Measurements from ENCODE around the gene STX2.
"Not testable (repeated sequence)": the region's sequence is repeated elsewhere in the genome, so short reads cannot be mapped to it uniquely, and the experiment has no call there.

STX2 gene

DNA sequence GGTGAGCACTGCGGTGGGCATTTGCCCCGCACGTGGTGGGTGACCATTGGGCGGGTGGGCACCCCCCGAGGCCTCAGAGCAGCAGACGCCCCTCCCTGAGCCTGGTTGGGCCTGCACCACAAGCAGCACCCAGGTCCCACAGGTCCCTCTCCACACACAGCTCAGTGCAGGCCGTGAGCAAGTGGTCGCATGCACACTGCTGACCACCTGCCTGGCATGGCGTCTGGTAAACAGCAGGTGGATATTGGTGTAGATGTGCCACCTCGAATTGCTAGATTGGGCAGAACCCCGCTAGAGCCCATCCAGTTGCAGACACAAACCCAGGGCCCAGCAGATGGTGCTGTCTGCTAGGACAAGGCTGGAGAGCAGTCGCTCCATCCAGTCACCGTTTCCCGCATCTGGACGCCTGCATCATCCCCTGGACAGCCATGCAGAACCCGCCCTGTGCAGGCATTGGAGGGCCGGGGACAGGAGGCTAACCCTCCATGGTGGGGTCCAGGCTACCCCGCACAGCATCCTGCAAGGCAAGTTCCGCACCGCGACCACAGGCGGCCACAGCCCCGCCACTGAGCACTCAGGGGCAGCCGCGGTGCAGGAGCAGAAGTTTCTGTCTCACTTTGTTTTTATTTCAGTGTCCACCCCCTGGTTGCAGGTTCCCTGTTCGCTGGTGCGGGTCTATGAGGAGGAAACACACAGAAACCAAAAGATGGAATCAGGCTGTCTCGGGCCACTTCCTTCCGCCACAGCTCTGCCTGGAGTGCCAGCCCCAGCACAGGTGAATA lies 77.3 kb downstream of the STX2 start:
- peak; percentile 47 to 63 for DNase-seq

DNA sequence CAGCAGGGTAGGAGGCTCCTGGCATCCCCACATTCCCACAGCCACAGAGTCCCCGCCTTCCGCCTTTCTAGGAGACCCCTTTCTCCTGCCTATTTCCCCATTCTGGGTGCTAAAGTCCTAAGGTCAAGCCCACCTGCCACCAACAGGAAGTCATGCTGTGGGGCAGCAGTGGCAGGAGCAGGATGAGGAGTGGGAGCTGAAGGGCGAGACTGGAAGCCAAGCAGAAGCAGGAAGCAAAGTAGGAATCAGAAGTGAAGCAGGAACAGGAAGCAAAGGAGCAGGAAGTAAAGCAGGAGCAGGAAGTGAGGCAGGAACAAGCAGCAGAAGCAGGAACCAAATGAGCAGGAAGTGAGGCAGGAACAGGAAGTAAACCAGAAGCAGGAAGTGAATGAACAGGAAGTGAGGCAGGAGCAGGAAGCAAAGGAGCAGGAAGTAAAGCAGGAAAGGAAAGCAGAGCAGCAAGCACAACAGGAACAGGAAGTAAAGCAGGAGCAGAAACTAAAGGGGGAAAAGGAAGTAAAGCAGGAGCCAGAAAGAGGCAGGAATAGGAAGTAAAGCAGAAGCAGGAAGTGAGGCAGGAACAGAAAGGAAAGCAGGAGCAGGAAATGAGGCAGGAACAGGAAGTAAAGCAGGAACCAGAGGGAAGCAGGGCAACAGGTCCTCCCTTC lies 84.7 kb downstream of the STX2 start:
- no peak for DNase-seq

DNA sequence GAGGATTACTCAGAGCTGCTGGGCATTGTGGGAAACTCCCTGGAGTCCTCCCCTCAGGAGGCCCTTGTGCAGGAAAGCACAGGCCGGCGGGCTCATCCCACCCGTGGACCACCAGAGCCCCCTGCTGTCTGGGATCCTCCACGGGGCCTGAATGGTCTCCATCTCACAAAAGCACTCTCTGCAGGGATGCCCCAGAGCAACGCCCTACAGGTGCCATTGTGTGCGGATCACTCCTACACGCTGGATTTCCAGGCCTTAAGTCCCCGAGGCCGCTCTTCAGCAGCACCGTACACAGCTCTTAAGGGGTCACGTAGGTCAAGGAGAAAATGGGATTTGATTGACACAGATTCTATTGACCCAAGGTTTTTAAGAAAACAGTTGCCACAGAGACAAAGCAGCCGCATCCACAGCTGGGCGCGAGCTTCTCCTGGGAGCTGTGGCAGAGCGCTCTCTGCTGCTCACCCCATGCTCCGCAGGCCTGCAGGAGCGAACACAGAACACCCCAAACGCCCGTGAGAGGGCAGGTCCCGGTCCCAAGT lies 86.3 kb downstream of the STX2 start:
- no peak for DNase-seq

DNA sequence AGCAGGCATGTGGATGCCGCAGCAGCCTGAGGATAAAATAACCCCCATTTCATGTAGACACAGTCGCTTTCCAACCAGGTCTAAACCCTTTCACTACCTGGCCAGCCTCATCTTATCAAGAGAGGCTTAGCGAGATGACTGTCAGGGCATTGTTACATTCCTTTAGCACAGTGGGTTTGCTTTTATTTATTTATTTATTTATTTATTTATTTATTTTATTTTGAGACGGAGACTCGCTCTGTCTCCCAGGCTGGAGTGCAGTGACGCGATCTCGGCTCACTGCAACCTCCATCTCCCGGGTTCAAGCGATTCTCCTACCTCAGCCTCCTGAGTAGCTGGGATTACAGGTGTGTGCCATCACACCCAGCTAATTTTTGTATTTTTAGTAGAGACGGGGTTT lies 87.0 kb downstream of the STX2 start:
- DNase-seq: not testable (repeated sequence)

DNA sequence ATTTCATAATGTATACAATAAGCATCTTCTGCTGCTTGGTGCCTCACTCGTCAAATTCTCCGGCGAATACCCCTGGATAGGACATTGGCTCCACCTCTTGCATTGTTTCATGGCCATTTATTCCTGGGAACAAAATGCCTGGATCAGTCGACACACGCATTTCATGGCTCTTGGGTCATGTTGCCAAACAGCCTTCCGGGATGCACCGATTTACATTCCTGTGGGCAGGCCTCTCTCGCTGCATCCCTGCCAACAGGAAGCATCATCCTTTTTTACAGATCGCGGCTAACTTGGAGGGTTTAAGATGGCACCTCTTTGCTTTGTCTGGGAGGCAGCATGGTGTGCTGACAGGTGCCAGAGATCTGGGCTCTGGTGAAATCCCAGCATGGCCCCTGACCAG lies 90.3 kb downstream of the STX2 start:
- DNase-seq: no peak

- DNase-seq: peak; percentile 44 to 58
These were observed 90.9 kb downstream of the STX2 start for GRCh38 chr12:130747867-130748740.

DNA sequence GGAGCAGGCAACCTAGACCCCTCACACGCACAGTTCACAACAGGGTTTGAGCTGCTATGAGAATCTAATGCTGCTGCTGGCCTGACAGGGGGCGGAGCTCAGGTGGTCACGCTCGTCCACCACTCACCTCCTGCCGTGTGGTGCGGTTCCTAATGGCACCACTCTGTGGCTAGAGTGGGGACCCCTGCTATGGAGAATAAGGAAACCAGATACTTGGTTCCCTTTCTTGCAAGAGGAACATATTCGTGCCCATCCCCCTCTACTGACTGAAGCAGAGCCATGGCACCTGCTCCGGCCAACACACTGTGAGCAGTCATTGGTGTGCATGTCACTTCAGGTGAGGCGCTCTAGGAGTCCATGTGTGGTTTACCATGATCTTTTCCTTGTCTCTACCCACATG lies 92.5 kb downstream of the STX2 start:
- DNase-seq: no peak

GRCh38 chr12:130745921-130746320 lies 93.1 kb downstream of the STX2 start:
- DNase-seq: no peak

DNA sequence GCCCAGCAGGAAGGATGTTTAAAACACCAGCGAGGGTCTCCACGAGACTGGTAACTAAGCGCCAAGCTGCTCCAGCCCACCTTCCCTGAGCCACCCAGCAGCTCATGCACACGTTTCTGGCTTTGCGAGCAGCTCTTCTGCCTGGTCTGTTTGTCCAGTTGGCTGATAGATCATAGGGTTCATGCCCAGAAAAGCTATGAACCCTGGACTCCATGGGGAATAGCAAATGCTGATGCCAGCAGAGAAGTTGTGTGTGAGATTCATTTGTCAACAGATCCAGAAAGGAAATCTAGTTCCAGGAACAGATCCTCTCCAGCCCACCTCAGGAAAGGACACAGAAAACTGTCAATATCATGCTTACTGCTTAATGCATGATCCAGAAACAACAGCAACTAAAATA lies 94.8 kb downstream of the STX2 start:
- no peak for DNase-seq

GRCh38 chr12:130743606-130744005 lies 95.4 kb downstream of the STX2 start:
- no peak for DNase-seq

DNA sequence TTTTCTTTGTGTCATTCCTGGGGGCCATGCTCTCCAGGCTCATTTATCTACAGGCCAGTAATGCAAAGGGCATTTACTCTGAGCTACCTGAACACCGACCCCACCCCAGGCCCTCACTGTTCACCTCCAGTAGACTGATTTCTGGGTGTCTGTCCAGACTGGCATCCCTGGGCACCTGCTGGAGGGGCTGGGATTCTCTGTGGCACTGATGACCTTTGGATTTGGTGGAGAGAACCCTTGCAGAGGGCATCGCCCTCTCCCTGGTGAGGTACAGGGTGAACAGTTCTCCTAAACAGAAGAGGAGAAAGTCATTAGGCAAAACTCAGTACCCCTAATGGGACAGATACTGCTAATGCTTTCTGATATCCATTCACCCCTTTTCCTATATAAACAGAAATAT lies 95.9 kb downstream of the STX2 start:
- DNase-seq: no peak

GRCh38 chr12:130742716-130743115 lies 96.3 kb downstream of the STX2 start:
- no peak for DNase-seq

GRCh38 chr12:130742112-130742511 lies 96.9 kb downstream of the STX2 start:
- DNase-seq: no peak
